SK-N-SH (cell line): ENCODE measurements around the gene STS. TPM values are rescaled to one million over a fixed set of nuclear protein-coding genes. Genes with fewer than 3 reads are reported as not detected.

Source experiments
- CTCF ChIA-PET: fragments of 300-600, 350-600 bp; formaldehyde crosslinking; extraction: SDS; loops from one replicate; lab custom pipeline; 2021; lab: Yijun Ruan, JAX
- POLR2A ChIA-PET: fragments of 350-600 bp; sonication (Branson Sonifier 250); formaldehyde crosslinking; extraction: SDS; loops from one replicate; lab custom pipeline; 2020; ENCODE audit warnings: antibody characterized with exemption, inconsistent platforms; lab: Yijun Ruan, JAX
- DNase-seq: peaks from one replicate; pipeline ENCODE4 v3.0.0; 2012
- H2AFZ ChIP-seq: fragments of 200-600 bp; sonication (generic); 2 replicates; pipeline ENCODE4 v1.8.1; 2016; ENCODE audit warnings: antibody characterized with exemption, mild to moderate bottlenecking, low read depth
- H3F3A ChIP-seq: fragments of 200-600 bp; sonication (generic); replicated peaks from 2 replicates; pipeline ENCODE3; 2016; ENCODE audit warnings: antibody characterized with exemption, mild to moderate bottlenecking; ENCODE audit not compliant: insufficient read depth
- H3K27ac ChIP-seq, 2 experiments: fragments of 200-500 bp in 1 of 2; fragments of 200-600 bp in 1 of 2; sonication (Bioruptor generic) in 1 of 2; sonication (generic), shearing (Covaris generic) in 1 of 2; 2 replicates each; pipeline versions ENCODE4 v1.5.1 to v1.6.1; 2014 to 2016; ENCODE audit warnings: low read depth in 2 of 2, inconsistent platforms in 1 of 2, low read length in 1 of 2, mild to moderate bottlenecking in 1 of 2, mixed read lengths in 1 of 2
- H3K27me3 ChIP-seq: fragments of 200-600 bp; sonication (generic), shearing (Covaris generic); 2 replicates; pipeline ENCODE4 v1.6.1; 2016; ENCODE audit warnings: mixed run types; ENCODE audit not compliant: insufficient read depth
- H3K36me3 ChIP-seq, 2 experiments: fragments of 200-500 bp in 1 of 2; fragments of 200-600 bp in 1 of 2; sonication (Bioruptor generic) in 1 of 2; sonication (generic) in 1 of 2; replicated peaks in 1 of 2; 2 replicates each; pipeline versions ENCODE3 to v1.5.1; 2014 to 2016; ENCODE audit warnings: low read length in 1 of 2, mild to moderate bottlenecking in 1 of 2; ENCODE audit not compliant: insufficient read depth in 2 of 2, control insufficient read depth in 1 of 2
- H3K4me1 ChIP-seq, 2 experiments: fragments of 200-500 bp in 1 of 2; fragments of 200-600 bp in 1 of 2; sonication (Bioruptor generic) in 1 of 2; sonication (generic), shearing (Covaris generic) in 1 of 2; 2 replicates each; pipeline versions ENCODE4 v1.5.1 to v1.6.1; 2014 to 2016; ENCODE audit warnings: low read depth in 1 of 2, low read length in 1 of 2, mixed run types in 1 of 2; ENCODE audit not compliant: insufficient read depth in 2 of 2, control insufficient read depth in 1 of 2
- H3K4me2 ChIP-seq: fragments of 200-600 bp; sonication (generic), shearing (Covaris generic); 2 replicates; pipeline ENCODE4 v1.6.1; 2017; ENCODE audit warnings: mixed run types
- H3K4me3 ChIP-seq, 2 experiments: fragments of 200-500 bp in 1 of 2; fragments of 200-600 bp in 1 of 2; sonication (Bioruptor generic) in 1 of 2; sonication (generic), shearing (Covaris generic) in 1 of 2; 2 replicates each; pipeline versions ENCODE4 v1.5.1 to v1.8.1; 2014 to 2016; ENCODE audit warnings: low read depth in 2 of 2, inconsistent platforms in 1 of 2, low read length in 1 of 2, mild to moderate bottlenecking in 1 of 2, mixed read lengths in 1 of 2, moderate library complexity in 1 of 2
- H3K79me2 ChIP-seq: fragments of 200-600 bp; sonication (generic); 2 replicates; pipeline ENCODE4 v1.8.1; 2017; ENCODE audit warnings: mild to moderate bottlenecking; ENCODE audit not compliant: insufficient read depth
- H3K9ac ChIP-seq: fragments of 200-600 bp; sonication (generic); 2 replicates; pipeline ENCODE4 v1.6.1; 2017; ENCODE audit warnings: mixed run types
- H3K9me2 ChIP-seq: fragments of 200-600 bp; sonication (generic); 2 replicates; pipeline ENCODE4 v1.6.1; 2017; ENCODE audit warnings: mixed run types
- H3K9me3 ChIP-seq: fragments of 200-600 bp; sonication (generic); 2 replicates; pipeline ENCODE4 v1.6.1; 2017; ENCODE audit warnings: mixed run types, mild to moderate bottlenecking, moderate library complexity
- H4K20me1 ChIP-seq: fragments of 200-600 bp; sonication (generic); 2 replicates; pipeline ENCODE4 v1.6.1; 2017; ENCODE audit warnings: mild to moderate bottlenecking, mixed run types; ENCODE audit not compliant: insufficient read depth
- CHD2 ChIP-seq: fragments of 150-350 bp; IDR thresholded peaks from 2 replicates; pipeline ENCODE4 v1.6.1; 2018; ENCODE audit warnings: low read length; ENCODE audit not compliant: partially characterized antibody
- ELF1 ChIP-seq: IDR thresholded peaks from 2 replicates; pipeline ENCODE4 v1.4.0; 2012
- FOXJ3 ChIP-seq: sonication (generic); formaldehyde crosslinking; IDR thresholded peaks from 2 replicates; pipeline ENCODE4 v1.5.1; 2020; ENCODE audit warnings: mild to moderate bottlenecking, missing genetic modification reagents
- GABPA ChIP-seq: IDR thresholded peaks from 2 replicates; pipeline ENCODE4 v1.4.0; 2012; ENCODE audit warnings: low read depth, mild to moderate bottlenecking
- JUND ChIP-seq: IDR thresholded peaks from 2 replicates; pipeline ENCODE4 v1.4.0; 2012
- MXI1 ChIP-seq: IDR thresholded peaks from 2 replicates; pipeline ENCODE4 v1.6.1; 2012; ENCODE audit warnings: mild to moderate bottlenecking, low read depth, low read length, improper control_type of control experiment
- POLR2AphosphoS5 ChIP-seq: IDR thresholded peaks from 2 replicates; pipeline ENCODE4 v1.6.1; 2012; ENCODE audit warnings: low read depth, low read length
- RAD21 ChIP-seq: IDR thresholded peaks from 2 replicates; pipeline ENCODE4 v1.6.1; 2012; ENCODE audit warnings: mild to moderate bottlenecking, low read length
- RCOR1 ChIP-seq: fragments of 150-350 bp; IDR thresholded peaks from 2 replicates; pipeline ENCODE4 v1.6.1; 2017; ENCODE audit warnings: antibody characterized with exemption, low read length
- SIN3A ChIP-seq: IDR thresholded peaks from 2 replicates; pipeline ENCODE4 v1.6.1; 2012; ENCODE audit warnings: low read depth, mild to moderate bottlenecking, low read length, moderate library complexity, borderline replicate concordance
- whole genome bisulfite sequencing: methylation state at CpG from one replicate; pipeline ENCODE4 v1.1.6; 2017; ENCODE audit warnings: low lambda C conversion rate; 5-methylcytosine and 5-hydroxymethylcytosine counted together
- polyA plus RNA-seq, 3 experiments: library from polyadenylated mRNA; depleted of rRNA; stranded (reverse); fragments of >200 nt; gene quantifications; 2 replicates each; pipeline ENCODE4 v1.2.3, GENCODE V29; 2012
- TF ChIP-seq, protein P1 (sequence below): IDR thresholded peaks from 2 replicates; pipeline ENCODE4 v1.4.0; 2012; ENCODE audit warnings: low read depth, borderline replicate concordance
- TF ChIP-seq, protein P2 (sequence below): IDR thresholded peaks from 2 replicates; pipeline ENCODE4 v1.4.0; 2012; ENCODE audit warnings: low read depth
- TF ChIP-seq, protein P3 (sequence below): fragments of 150-350 bp; IDR thresholded peaks from 2 replicates; pipeline ENCODE4 v1.6.1; 2017; ENCODE audit warnings: antibody characterized with exemption, low read length, low read depth, borderline replicate concordance

The STS gene
- polyA plus RNA-seq, 1 of the 3 experiments (the other 2 are of a cell fraction), result 1.1 TPM

DNA sequence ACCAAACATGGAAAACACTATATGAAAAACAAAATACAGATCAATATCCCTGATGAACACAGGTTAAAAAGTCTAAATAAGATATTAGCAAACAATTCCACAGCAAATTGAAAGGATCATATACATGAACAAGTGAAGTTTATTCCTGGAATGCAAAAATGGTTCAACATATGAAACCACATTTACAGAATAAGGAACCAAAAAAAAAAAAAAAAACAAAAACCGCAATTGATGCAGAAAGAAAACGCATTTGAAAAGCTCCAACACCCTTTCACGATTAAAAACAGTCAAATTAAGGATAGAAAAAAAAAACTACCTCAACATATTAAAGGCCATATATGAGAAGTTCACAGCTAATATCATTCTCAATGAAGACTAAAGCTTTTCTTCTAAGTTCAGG, 45.4 kb upstream of the STS start:
- H3K27me3 ChIP-seq, result no peaks in the 10 kb centered on the region
- peaks cover 15 to 32% of the 10 kb centered on the region in 2 experiments for H3K36me3 ChIP-seq
- 96% methylated on average over 3 of the region's 3 CpGs for WGBS
- TF ChIP-seq ELF1, result no peak
- no peak for TF ChIP-seq RAD21
- no peak for TF ChIP-seq SIN3A
- no peak for TF ChIP-seq RCOR1
- TF ChIP-seq, all 33 proteins: peak for 0
- Histone ChIP-seq H3K9me3 (no peaks in the 10 kb centered on the region), H3K27ac (no peak overlapping the region), H3K9me2 (no peaks in the 10 kb centered on the region), H3F3A (no peaks in the 10 kb centered on the region), H3K9ac (no peak overlapping the region), H2AFZ (no peak overlapping the region), H3K79me2 (peaks cover 22% of the 10 kb centered on the region; the same call in 1 of the 2 replicates), H3K4me2 (no peak overlapping the region), H4K20me1 (no peaks in the 10 kb centered on the region), H3K4me1 (peaks cover 0 to 4% of the 10 kb centered on the region in 2 experiments; a peak in 1 of 4 replicates), H3K4me3 (no peak overlapping the region)
- CTCF ChIA-PET, result no interaction called here
- POLR2A ChIA-PET, result no interaction called here
- no peak for DNase-seq

DNA sequence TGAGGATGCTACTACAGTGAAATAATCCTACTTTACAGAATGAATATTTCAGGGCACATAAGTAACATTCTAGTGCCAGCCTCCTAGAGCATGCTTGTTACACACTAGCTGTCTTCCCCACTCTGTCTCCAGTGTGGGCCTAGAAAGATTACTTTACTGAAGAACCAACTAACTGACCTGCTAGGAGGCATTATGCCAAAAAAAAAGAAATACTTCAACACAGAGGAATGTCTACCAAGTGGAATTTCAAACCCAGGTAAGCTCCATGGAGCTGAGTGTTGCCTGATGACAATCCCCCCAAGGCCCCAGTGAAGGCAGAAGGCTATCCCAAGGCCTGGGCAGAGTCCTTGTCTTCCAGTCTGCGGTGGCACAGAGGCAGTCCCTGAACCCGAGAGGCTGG, 40.9 kb upstream of the STS start:
- no peak for DNase-seq
- POLR2A ChIA-PET, result no interaction called here

DNA sequence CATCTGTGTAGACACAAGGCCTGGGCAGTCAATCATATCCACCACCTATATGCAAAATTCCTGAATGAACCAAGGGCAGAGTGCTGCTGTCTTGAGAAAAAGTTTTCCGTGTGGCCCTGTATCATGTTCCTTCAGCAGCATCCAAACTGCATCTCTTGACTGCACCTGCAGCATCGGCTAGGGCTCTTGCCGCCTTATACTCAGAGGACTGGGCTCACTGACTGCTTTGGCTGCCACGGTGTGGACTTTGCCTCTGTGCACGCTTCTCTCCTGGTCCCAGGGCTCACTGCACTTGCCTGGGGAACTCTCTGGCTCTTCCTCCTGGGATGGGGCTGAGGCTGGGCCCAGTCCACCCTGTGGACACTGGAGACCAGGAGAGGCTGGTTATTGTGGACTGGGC, 39.5 kb upstream of the STS start:
- Histone ChIP-seq H3K9me2 (no peaks in the 10 kb centered on the region), H4K20me1 (no peaks in the 10 kb centered on the region), H3K4me2 (no peak overlapping the region), H3K4me3 (no peak overlapping the region), H3K9ac (no peak overlapping the region), H3K27me3 (no peaks in the 10 kb centered on the region), H3K36me3 (peaks cover 15 to 18% of the 10 kb centered on the region in 2 experiments), H3K9me3 (no peaks in the 10 kb centered on the region), H3F3A (no peaks in the 10 kb centered on the region), H2AFZ (no peak overlapping the region), H3K4me1 (peaks cover 0 to 7% of the 10 kb centered on the region in 2 experiments; a peak in 2 of 4 replicates), H3K27ac (no peak overlapping the region), H3K79me2 (no peaks in the 10 kb centered on the region)
- WGBS, result 84% methylated on average over 3 of the region's 5 CpGs
- TF ChIP-seq GABPA (no peak), JUND (no peak), CHD2 (no peak), MXI1 (no peak)
- TF ChIP-seq, protein P1, sequence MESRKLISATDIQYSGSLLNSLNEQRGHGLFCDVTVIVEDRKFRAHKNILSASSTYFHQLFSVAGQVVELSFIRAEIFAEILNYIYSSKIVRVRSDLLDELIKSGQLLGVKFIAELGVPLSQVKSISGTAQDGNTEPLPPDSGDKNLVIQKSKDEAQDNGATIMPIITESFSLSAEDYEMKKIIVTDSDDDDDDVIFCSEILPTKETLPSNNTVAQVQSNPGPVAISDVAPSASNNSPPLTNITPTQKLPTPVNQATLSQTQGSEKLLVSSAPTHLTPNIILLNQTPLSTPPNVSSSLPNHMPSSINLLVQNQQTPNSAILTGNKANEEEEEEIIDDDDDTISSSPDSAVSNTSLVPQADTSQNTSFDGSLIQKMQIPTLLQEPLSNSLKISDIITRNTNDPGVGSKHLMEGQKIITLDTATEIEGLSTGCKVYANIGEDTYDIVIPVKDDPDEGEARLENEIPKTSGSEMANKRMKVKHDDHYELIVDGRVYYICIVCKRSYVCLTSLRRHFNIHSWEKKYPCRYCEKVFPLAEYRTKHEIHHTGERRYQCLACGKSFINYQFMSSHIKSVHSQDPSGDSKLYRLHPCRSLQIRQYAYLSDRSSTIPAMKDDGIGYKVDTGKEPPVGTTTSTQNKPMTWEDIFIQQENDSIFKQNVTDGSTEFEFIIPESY, result no peak
- TF ChIP-seq, protein P2, sequence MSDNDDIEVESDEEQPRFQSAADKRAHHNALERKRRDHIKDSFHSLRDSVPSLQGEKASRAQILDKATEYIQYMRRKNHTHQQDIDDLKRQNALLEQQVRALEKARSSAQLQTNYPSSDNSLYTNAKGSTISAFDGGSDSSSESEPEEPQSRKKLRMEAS, result no peak
- DNase-seq, result no peak
- CTCF ChIA-PET, result no interaction called here
- POLR2A ChIA-PET, result no interaction called here

More for the DNA sequence above, 40.9 kb upstream of the STS start:
- peaks cover 15 to 29% of the 10 kb centered on the region in 2 experiments for H3K36me3 ChIP-seq
- no peak overlapping the region for H3K4me2 ChIP-seq
- WGBS, result 100% methylated on average over 2 of the region's 2 CpGs
- H3K4me1 ChIP-seq, result peaks cover 0 to 7% of the 10 kb centered on the region in 2 experiments; a peak in 2 of 4 replicates
- no peaks in the 10 kb centered on the region for H3K9me2 ChIP-seq
- no peaks in the 10 kb centered on the region for H3F3A ChIP-seq
- TF ChIP-seq POLR2AphosphoS5 (no peak), GABPA (no peak), SIN3A (no peak), FOXJ3 (CRISPR knock-in tag) (no peak)
- TF ChIP-seq, protein P3, sequence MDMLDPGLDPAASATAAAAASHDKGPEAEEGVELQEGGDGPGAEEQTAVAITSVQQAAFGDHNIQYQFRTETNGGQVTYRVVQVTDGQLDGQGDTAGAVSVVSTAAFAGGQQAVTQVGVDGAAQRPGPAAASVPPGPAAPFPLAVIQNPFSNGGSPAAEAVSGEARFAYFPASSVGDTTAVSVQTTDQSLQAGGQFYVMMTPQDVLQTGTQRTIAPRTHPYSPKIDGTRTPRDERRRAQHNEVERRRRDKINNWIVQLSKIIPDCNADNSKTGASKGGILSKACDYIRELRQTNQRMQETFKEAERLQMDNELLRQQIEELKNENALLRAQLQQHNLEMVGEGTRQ, result no peak
- peaks cover 8% of the 10 kb centered on the region; the same call in 1 of the 2 replicates for H3K79me2 ChIP-seq
- no peak overlapping the region for H2AFZ ChIP-seq
- no peak overlapping the region for H3K27ac ChIP-seq
- no peaks in the 10 kb centered on the region for H3K27me3 ChIP-seq
- CTCF ChIA-PET, result no interaction called here
- H3K4me3 ChIP-seq, result no peak overlapping the region
- no peaks in the 10 kb centered on the region for H4K20me1 ChIP-seq
- H3K9ac ChIP-seq, result no peak overlapping the region
- H3K9me3 ChIP-seq, result no peaks in the 10 kb centered on the region
